Activated CD4-positive, alpha-beta memory T cell treated with anti-CD3 and anti-CD28 coated beads, Interleukin-2, amount 10 ng/mL, durations not matched to agents 7 days and 5 days (primary cell): Measurements from ENCODE around the gene RGS17. TPM values are rescaled to one million over a fixed set of nuclear protein-coding genes. Genes with fewer than 3 reads are reported as not detected.
A peak's percentile ranks its signal among the peaks of the same experiment; 100 is the strongest.

Experiments
- CTCF ChIA-PET: fragments of 350-600 bp; sonication (Branson Sonifier 250); formaldehyde crosslinking; loops from one replicate; lab custom pipeline; 2021; ENCODE audit warnings: antibody characterized with exemption, inconsistent platforms; lab: Charles Lee
- POLR2A ChIA-PET: fragments of 350-600 bp; sonication (Branson Sonifier 250); formaldehyde crosslinking; loops from one replicate; lab custom pipeline; 2021; ENCODE audit warnings: antibody characterized with exemption; lab: Charles Lee
- DNase-seq: peaks from one replicate; pipeline ENCODE4 v3.0.0-alpha.2; 2020
- H3K27ac Mint-ChIP-seq: one replicate; pipeline ENCODE4 v1.8.0; 2021; ENCODE audit warnings: mild to moderate bottlenecking, mixed read lengths
- H3K27me3 Mint-ChIP-seq: one replicate; pipeline ENCODE4 v1.8.0; 2021; ENCODE audit warnings: mixed read lengths
- H3K36me3 Mint-ChIP-seq: one replicate; pipeline ENCODE4 v1.8.0; 2021; ENCODE audit warnings: low read depth, mixed read lengths
- H3K4me1 Mint-ChIP-seq: one replicate; pipeline ENCODE4 v1.8.0; 2021; ENCODE audit warnings: mixed read lengths
- H3K4me3 Mint-ChIP-seq: one replicate; pipeline ENCODE4 v1.8.0; 2021; ENCODE audit warnings: mild to moderate bottlenecking, mixed read lengths
- H3K9me3 Mint-ChIP-seq: one replicate; pipeline ENCODE4 v1.8.0; 2021; ENCODE audit warnings: mixed read lengths
- total RNA-seq, 2 experiments: library from RNA; stranded (reverse); gene quantifications; one replicate each; pipeline ENCODE4 v1.2.3, GENCODE V29; 2021

Gene RGS17
- total RNA-seq, 2 experiments from 2014 or later: 0.10 TPM; not detected in 1

DNA sequence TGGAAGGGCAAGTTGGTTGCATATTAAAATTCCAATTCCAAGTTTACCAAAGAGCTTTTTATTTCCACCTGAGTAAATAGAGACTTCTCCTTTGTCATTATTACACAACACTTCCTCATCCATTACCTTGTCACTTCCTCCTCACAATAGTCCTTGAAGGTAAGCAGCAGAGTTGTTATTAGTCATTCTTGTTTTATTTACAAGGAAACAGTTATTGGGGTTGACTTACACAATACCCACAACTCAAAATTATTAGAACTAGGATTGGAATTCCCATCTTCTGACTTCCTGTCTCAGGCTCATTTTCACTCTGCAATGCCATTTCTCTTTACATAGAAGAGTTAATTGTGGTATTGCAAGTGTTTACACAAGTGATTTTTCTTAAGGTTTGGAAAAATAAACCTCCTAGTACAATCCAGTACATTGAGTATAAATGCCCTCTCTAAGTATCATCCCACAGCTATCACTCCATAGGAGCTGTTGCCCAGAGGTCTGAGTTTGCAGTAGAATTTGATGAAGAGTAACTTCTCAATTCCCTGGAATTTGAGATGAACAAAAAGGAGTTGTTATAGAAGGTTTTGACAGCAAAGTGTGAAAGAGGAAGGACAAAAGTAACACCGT is 99.6 kb downstream of the RGS17 start:
- Mint-ChIP-seq H3K9me3 (no peaks in the 10 kb centered on the region), H3K27ac (no peak overlapping the region), H3K27me3 (peaks cover 27% of the 10 kb centered on the region), H3K4me1 (no peaks in the 10 kb centered on the region), H3K4me3 (no peak overlapping the region), H3K36me3 (no peaks in the 10 kb centered on the region)
- CTCF ChIA-PET: no interaction called here
- DNase-seq: no peak
- POLR2A ChIA-PET: no interaction called here

- no peaks in the 10 kb centered on the region for H3K9me3 Mint-ChIP-seq
- ChIA-PET POLR2A (no interaction called here), CTCF (interaction anchor here (0.9 kb wide), 1 partner anchor 14 kb away, joined by 3 read pairs; no protein-coding TSS in a partner anchor)
- no peak for DNase-seq
- H3K27ac Mint-ChIP-seq: no peak overlapping the region
- no peaks in the 10 kb centered on the region for H3K4me1 Mint-ChIP-seq
- peaks cover 31% of the 10 kb centered on the region for H3K27me3 Mint-ChIP-seq
- no peaks in the 10 kb centered on the region for H3K36me3 Mint-ChIP-seq
- no peak overlapping the region for H3K4me3 Mint-ChIP-seq
Observed at GRCh38 chr6:153028963-153029362, 102.1 kb downstream of the RGS17 start.

- Mint-ChIP-seq H3K27ac (no peak overlapping the region), H3K27me3 (peaks cover 33% of the 10 kb centered on the region), H3K36me3 (no peaks in the 10 kb centered on the region), H3K4me1 (no peaks in the 10 kb centered on the region), H3K4me3 (no peak overlapping the region), H3K9me3 (no peaks in the 10 kb centered on the region)
- CTCF ChIA-PET: interaction anchor here (0.9 kb wide), 1 partner anchor 13 kb away, joined by 3 read pairs; no protein-coding TSS in a partner anchor
- no peak for DNase-seq
- POLR2A ChIA-PET: no interaction called here
Observed at GRCh38 chr6:153028286-153028685, 102.8 kb downstream of the RGS17 start.

DNA sequence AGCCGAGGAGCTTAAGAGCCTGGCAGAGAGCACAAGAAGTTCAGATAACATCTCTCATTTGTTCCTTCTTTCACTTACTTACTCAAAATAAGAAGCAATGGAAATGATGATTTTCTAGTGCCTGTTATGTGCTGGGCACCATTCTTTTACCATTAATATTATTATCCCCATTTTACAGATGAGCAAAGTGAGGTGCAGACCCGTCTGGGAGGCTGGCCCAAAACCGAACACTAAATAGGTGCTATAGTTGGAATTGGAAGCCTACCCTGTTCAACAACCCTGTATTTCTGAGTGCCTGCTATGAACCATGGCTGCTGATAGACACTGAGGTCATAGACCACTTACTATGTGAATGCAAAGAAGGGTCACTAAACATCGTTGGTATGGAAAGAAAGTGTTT is 103.6 kb downstream of the RGS17 start:
- Mint-ChIP-seq H3K4me1 (no peaks in the 10 kb centered on the region), H3K36me3 (no peaks in the 10 kb centered on the region), H3K9me3 (no peaks in the 10 kb centered on the region), H3K27me3 (peaks cover 36% of the 10 kb centered on the region), H3K4me3 (no peak overlapping the region), H3K27ac (no peak overlapping the region)
- no peak for DNase-seq
- ChIA-PET CTCF (no interaction called here), POLR2A (no interaction called here)

DNA sequence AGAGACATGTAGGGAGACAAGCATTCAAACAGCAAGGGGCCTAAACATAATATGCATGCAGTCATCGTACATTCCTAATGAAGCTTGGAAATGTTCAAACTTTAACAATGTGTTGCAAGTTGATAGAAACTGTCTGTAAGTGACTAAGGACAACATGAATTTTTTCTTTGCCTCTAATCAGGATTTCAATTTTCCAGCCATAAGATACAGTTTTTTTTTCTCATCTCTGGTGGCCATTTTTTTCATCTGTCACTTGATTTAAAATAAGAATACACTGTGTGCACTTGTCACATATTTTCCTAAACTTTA is 106.4 kb downstream of the RGS17 start:
- CTCF ChIA-PET: interaction anchor here (1.2 to 1.4 kb wide), 3 partner anchors 70 to 159 kb away, joined by 3 to 5 read pairs (median 3); no protein-coding TSS in a partner anchor
- POLR2A ChIA-PET: no interaction called here
- Mint-ChIP-seq H3K36me3 (no peaks in the 10 kb centered on the region), H3K4me3 (no peak overlapping the region), H3K9me3 (no peaks in the 10 kb centered on the region), H3K27me3 (peaks cover 26% of the 10 kb centered on the region), H3K4me1 (no peaks in the 10 kb centered on the region), H3K27ac (no peak overlapping the region)
- no peak for DNase-seq

DNA sequence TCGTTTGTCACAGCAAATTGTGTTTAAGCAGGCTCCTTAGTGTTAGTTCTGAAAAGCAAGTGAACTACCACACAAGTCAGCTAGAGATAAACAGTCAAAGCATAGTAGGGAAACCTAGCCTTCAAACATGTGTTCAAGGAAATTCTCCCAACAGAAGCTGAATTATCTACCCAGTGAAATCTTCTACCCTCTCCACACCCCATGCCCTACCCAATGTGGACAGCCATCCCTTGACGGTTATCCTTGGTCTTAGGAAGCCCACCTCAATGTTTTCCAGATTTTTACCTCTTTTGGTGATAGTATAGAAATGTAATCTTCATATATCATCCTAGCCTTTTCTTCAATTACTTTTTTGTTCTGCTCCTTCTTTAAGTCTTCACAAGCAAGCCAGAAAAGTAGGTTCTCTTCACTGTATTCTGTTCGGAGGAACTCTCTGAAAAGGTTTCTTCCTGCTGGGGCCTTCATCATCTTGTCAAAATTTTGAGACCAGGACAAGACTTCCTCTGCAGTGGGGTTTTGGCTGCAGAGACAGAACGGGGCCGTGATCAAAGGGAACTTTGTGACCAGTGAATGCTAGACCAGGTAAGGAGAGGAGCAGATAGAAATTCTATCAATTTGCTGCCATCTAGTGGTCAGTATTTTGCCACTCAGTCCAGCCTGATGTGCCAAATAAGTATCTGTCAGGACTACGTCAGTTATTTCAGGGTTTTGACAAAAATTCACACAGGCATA is 106.9 kb downstream of the RGS17 start:
- no peak overlapping the region for H3K27ac Mint-ChIP-seq
- CTCF ChIA-PET: interaction anchor here (0.7 to 1.4 kb wide), 4 partner anchors 70 to 159 kb away, joined by 3 to 5 read pairs (median 3); no protein-coding TSS in a partner anchor
- H3K4me3 Mint-ChIP-seq: no peak overlapping the region
- peaks cover 28% of the 10 kb centered on the region for H3K27me3 Mint-ChIP-seq
- POLR2A ChIA-PET: interaction anchor here (1.0 kb wide), 1 partner anchor 41 kb away, joined by 3 read pairs; the partner anchor contains the start of gene FBXO5
- H3K4me1 Mint-ChIP-seq: no peaks in the 10 kb centered on the region
- peak; percentile 43 for DNase-seq
- no peaks in the 10 kb centered on the region for H3K36me3 Mint-ChIP-seq
- H3K9me3 Mint-ChIP-seq: no peaks in the 10 kb centered on the region

DNA sequence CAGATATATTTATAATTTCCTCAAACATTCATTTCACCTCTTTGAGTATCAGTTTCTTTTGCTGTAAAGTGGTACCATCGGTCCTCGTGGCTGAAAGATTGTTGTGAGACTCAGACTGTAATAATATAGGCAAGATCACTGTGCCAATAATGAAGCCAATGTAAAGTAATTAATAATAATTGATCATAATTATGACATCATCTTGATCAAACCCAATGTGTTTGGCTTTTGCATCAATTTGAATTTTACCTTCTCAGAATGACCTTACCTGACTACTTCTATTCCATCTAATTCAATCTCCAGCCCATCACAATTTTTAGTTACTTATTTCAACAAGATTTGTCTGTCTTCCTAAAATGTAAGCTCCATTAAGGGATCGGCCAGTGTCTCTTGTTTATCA is 112.7 kb downstream of the RGS17 start:
- H3K4me1 Mint-ChIP-seq: no peaks in the 10 kb centered on the region
- peaks cover 28% of the 10 kb centered on the region for H3K27me3 Mint-ChIP-seq
- H3K36me3 Mint-ChIP-seq: no peaks in the 10 kb centered on the region
- H3K27ac Mint-ChIP-seq: no peak overlapping the region
- DNase-seq: no peak
- H3K9me3 Mint-ChIP-seq: no peaks in the 10 kb centered on the region
- ChIA-PET CTCF (interaction anchor here (1.6 kb wide), 1 partner anchor 21 kb away, joined by 3 read pairs; no protein-coding TSS in a partner anchor), POLR2A (no interaction called here)
- H3K4me3 Mint-ChIP-seq: no peak overlapping the region

- DNase-seq: no peak
- no peaks in the 10 kb centered on the region for H3K36me3 Mint-ChIP-seq
- POLR2A ChIA-PET: no interaction called here
- CTCF ChIA-PET: no interaction called here
- H3K27me3 Mint-ChIP-seq: peaks cover 30% of the 10 kb centered on the region
- H3K4me3 Mint-ChIP-seq: no peak overlapping the region
- no peak overlapping the region for H3K27ac Mint-ChIP-seq
- no peaks in the 10 kb centered on the region for H3K4me1 Mint-ChIP-seq
- H3K9me3 Mint-ChIP-seq: no peaks in the 10 kb centered on the region
Observed at GRCh38 chr6:153016846-153017245, 114.2 kb downstream of the RGS17 start.

GRCh38 chr6:153015094-153015640 is 115.9 kb downstream of the RGS17 start:
- no peaks in the 10 kb centered on the region for H3K9me3 Mint-ChIP-seq
- no peaks in the 10 kb centered on the region for H3K4me1 Mint-ChIP-seq
- CTCF ChIA-PET: interaction anchor here (1.0 kb wide), 1 partner anchor 13 kb away, joined by 3 read pairs; no protein-coding TSS in a partner anchor
- POLR2A ChIA-PET: no interaction called here
- no peak overlapping the region for H3K27ac Mint-ChIP-seq
- peaks cover 37% of the 10 kb centered on the region for H3K27me3 Mint-ChIP-seq
- no peaks in the 10 kb centered on the region for H3K36me3 Mint-ChIP-seq
- H3K4me3 Mint-ChIP-seq: no peak overlapping the region
- DNase-seq: no peak

GRCh38 chr6:153013438-153013837 is 117.6 kb downstream of the RGS17 start:
- Mint-ChIP-seq H3K27ac (no peak overlapping the region), H3K4me3 (no peak overlapping the region), H3K27me3 (peaks cover 33% of the 10 kb centered on the region), H3K9me3 (no peaks in the 10 kb centered on the region), H3K4me1 (no peaks in the 10 kb centered on the region), H3K36me3 (no peaks in the 10 kb centered on the region)
- DNase-seq: no peak
- POLR2A ChIA-PET: no interaction called here
- CTCF ChIA-PET: no interaction called here

DNA sequence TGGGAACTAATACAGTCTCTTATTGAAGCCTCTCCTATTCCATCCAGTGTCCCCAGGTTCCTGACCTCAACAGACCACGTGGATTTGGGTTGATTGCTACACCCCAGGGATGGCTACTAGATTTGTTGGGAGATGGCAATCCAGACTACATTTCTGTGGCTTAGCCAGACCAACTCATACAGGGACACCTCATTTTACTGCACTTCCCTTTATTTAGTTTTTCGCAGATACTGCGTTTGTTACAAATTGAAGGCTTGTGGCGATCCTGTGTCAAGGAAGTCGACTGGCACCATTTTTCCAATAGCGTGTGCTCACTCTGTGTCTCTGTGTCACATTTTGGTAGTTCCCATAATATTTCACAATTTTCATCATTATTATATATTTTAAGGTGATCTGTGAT is 118.2 kb downstream of the RGS17 start:
- no peak for DNase-seq
- no peaks in the 10 kb centered on the region for H3K9me3 Mint-ChIP-seq
- H3K36me3 Mint-ChIP-seq: no peaks in the 10 kb centered on the region
- no peak overlapping the region for H3K4me3 Mint-ChIP-seq
- peaks cover 30% of the 10 kb centered on the region for H3K27me3 Mint-ChIP-seq
- ChIA-PET POLR2A (no interaction called here), CTCF (no interaction called here)
- no peaks in the 10 kb centered on the region for H3K4me1 Mint-ChIP-seq
- no peak overlapping the region for H3K27ac Mint-ChIP-seq

DNA sequence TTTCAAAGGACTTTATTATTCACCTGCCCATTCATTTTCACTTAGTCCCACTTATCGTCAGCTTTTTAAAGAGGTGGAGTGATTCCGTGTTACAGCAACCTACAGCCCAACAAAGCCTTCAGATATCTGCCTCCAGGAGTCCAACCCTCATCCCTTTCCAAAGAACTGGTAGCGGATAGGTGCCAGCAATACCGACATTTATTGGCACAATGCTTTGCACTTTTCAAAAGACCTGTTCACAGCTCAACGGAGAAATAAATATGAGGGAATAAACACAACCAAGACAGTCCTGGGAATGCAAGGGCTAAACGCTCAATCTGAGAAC is 127.8 kb downstream of the RGS17 start:
- Mint-ChIP-seq H3K4me3 (peak overlapping the region; percentile 91), H3K4me1 (peaks cover 39% of the 10 kb centered on the region), H3K36me3 (peaks cover 32% of the 10 kb centered on the region), H3K9me3 (peaks cover 5% of the 10 kb centered on the region), H3K27ac (peak overlapping the region; percentile 77), H3K27me3 (peaks cover 1% of the 10 kb centered on the region)
- ChIA-PET CTCF (interaction anchor here (1.0 kb wide), 1 partner anchor 20 kb away, joined by 4 read pairs; the partner anchor contains the start of gene FBXO5), POLR2A (interaction anchor here (2.2 to 10.0 kb wide), 2 partner anchors 18 to 22 kb away, joined by 7 to 151 read pairs; partner anchors contain the start of gene FBXO5)
- DNase-seq: no peak
